Adipose tissue (tissue), 3 donors: Measurements from ENCODE around the gene ERV3-1. TPM values are rescaled to one million over a fixed set of nuclear protein-coding genes. Genes with fewer than 3 reads are reported as not detected.
A peak's percentile ranks its signal among the peaks of the same experiment; 100 is the strongest.
"Not testable (repeated sequence)": the region's sequence is repeated elsewhere in the genome, so short reads cannot be mapped to it uniquely, and the experiment has no call there.

Experiments used
- H3K27ac ChIP-seq: one replicate; pipeline ENCODE4 v1.5.1; 2013; ENCODE audit warnings: low read depth, low read length
- WGBS, 3 donors: extraction: QIAGEN DNeasy Blood & Tissue Kit; methylation state at CpG; one replicate each; pipeline ENCODE4 v1.1.7; 2013; 5-methylcytosine and 5-hydroxymethylcytosine counted together
- polyA plus RNA-seq, 3 donors: library from polyadenylated mRNA; stranded (reverse); fragments of 200-250 nt; gene quantifications; one replicate each; pipeline ENCODE4 v1.2.3, GENCODE V29; 2013
- donor health status: healthy with polysubstance abuse.
- donor health status: Bipolar disorder and iron deficiency.
- donor health status: healthy.

The ERV3-1 gene
- polyA plus RNA-seq = 10 to 100 TPM in 1 of 3 donors, 1 to 10 TPM in 2; 5.4 to 44.7 (median 8.5) TPM

- H3K27ac ChIP-seq = peak within 1 kb of the TSS; percentile 75
- WGBS, 3 donors = 0 to 1% (median 0%) methylated on average over 33 of the region's 33 CpGs
Measured at GRCh38 chr7:65006094-65006992, at the start of gene ERV3-1. TSS of gene ERV3-1 (minus strand) at chr7:65006687. CDS start at chr7:64993026, 13,661 bp downstream.

- not testable (repeated sequence) for H3K27ac ChIP-seq
- WGBS, 3 donors = 84 to 99% (median 88%) methylated on average over 4 of the region's 4 CpGs
Measured at GRCh38 chr7:65055786-65056185, 49.3 kb upstream of the ERV3-1 start.

- 62 to 74% (median 63%) methylated on average over 2 of the region's 2 CpGs for WGBS, 3 donors
- not testable (repeated sequence) for H3K27ac ChIP-seq
Measured at GRCh38 chr7:65054466-65054994, 48.0 kb upstream of the ERV3-1 start.

- H3K27ac ChIP-seq = not testable (repeated sequence)
- WGBS, 3 donors = 90 to 100% methylated on average over 1 of the region's 3 CpGs; no CpG with 5 or more reads in 1 of the 3 donors
Measured at GRCh38 chr7:65051654-65052053, 45.2 kb upstream of the ERV3-1 start.

GRCh38 chr7:65051139-65051538 is 44.7 kb upstream of the ERV3-1 start:
- not testable (repeated sequence) for H3K27ac ChIP-seq

- not testable (repeated sequence) for H3K27ac ChIP-seq
- 85 to 94% (median 86%) methylated on average over 4 of the region's 4 CpGs for WGBS, 3 donors
Measured at GRCh38 chr7:65046329-65046728, 39.8 kb upstream of the ERV3-1 start.

- not testable (repeated sequence) for H3K27ac ChIP-seq
- 91 to 100% (median 94%) methylated on average over 2 of the region's 2 CpGs for WGBS, 3 donors
Measured at GRCh38 chr7:65045589-65045988, 39.1 kb upstream of the ERV3-1 start.

GRCh38 chr7:65038767-65039166 is 32.3 kb upstream of the ERV3-1 start:
- H3K27ac ChIP-seq = not testable (repeated sequence)
- 0 to 2% (median 1%) methylated on average over 18 to 30 of the region's 35 CpGs for WGBS, 3 donors

GRCh38 chr7:65037740-65038688 is 31.5 kb upstream of the ERV3-1 start:
- H3K27ac ChIP-seq = no peak overlapping the region
- WGBS, 3 donors = 2 to 4% (median 2%) methylated on average over 43 to 81 of the region's 92 CpGs

- 7 to 47% (median 11%) methylated on average over 2 of the region's 2 CpGs for WGBS, 3 donors
- H3K27ac ChIP-seq = not testable (repeated sequence)
Measured at GRCh38 chr7:65036526-65036925, 30.0 kb upstream of the ERV3-1 start.

GRCh38 chr7:65035469-65035868 is 29.0 kb upstream of the ERV3-1 start:
- H3K27ac ChIP-seq = not testable (repeated sequence)

GRCh38 chr7:65034120-65034782 is 27.8 kb upstream of the ERV3-1 start:
- 72 to 76% (median 76%) methylated on average over 7 to 9 of the region's 10 CpGs for WGBS, 3 donors
- not testable (repeated sequence) for H3K27ac ChIP-seq

- 88 to 94% (median 93%) methylated on average over 14 to 30 of the region's 30 CpGs for WGBS, 3 donors
- H3K27ac ChIP-seq = not testable (repeated sequence)
Measured at GRCh38 chr7:65033391-65033790, 26.9 kb upstream of the ERV3-1 start.

GRCh38 chr7:65025023-65025422 is 18.5 kb upstream of the ERV3-1 start:
- not testable (repeated sequence) for H3K27ac ChIP-seq

GRCh38 chr7:65020978-65021377 is 14.5 kb upstream of the ERV3-1 start:
- WGBS, 3 donors = 73 to 100% (median 90%) methylated on average over 1 to 2 of the region's 3 CpGs
- H3K27ac ChIP-seq = not testable (repeated sequence)

- not testable (repeated sequence) for H3K27ac ChIP-seq
- WGBS, 3 donors = 88 to 95% (median 92%) methylated on average over 7 of the region's 7 CpGs
Measured at GRCh38 chr7:65009881-65010280, 3.4 kb upstream of the ERV3-1 start.

- WGBS, 3 donors = 80 to 93% (median 90%) methylated on average over 2 of the region's 2 CpGs
- H3K27ac ChIP-seq = not testable (repeated sequence)
Measured at GRCh38 chr7:65009394-65009793, 2.9 kb upstream of the ERV3-1 start.

GRCh38 chr7:65007036-65007435 is 549 bp upstream of the ERV3-1 start:
- 41 to 84% (median 58%) methylated on average over 4 of the region's 4 CpGs for WGBS, 3 donors
- H3K27ac ChIP-seq = not testable (repeated sequence)
